GM12878 (cell line): ENCODE results near the gene SURF4. TPM values are rescaled to one million over a fixed set of nuclear protein-coding genes. Genes with fewer than 3 reads are reported as not detected.

Source experiments
- ATAC-seq: fragments of 200-7000 bp; cut with Tn5 transposase; 3 replicates; pipeline ENCODE4 v1.9.1; 2020; ENCODE audit warnings: mild to moderate bottlenecking, moderate library complexity
- BruUV-seq: library from RNA; stranded (reverse); fragments of 400-500 nt; replicated peaks from 2 replicates; lab custom pipeline; 2021; lab: Mats Ljungman, UMichigan
- CTCF ChIA-PET: fragments of 300-600 bp; sonication (Branson Sonifier 250); formaldehyde crosslinking; extraction: SDS; loops from one replicate; lab custom pipeline; 2021; ENCODE audit warnings: inconsistent platforms; lab: Yijun Ruan, JAX
- POLR2A ChIA-PET: fragments of 350-600 bp; formaldehyde crosslinking; extraction: SDS; loops from one replicate; lab custom pipeline; 2021; ENCODE audit warnings: inconsistent platforms; lab: Charles Lee
- RAD21 ChIA-PET: fragments of 300-600 bp; sonication (Branson Sonifier 250); formaldehyde crosslinking; loops from one replicate; lab custom pipeline; 2023; ENCODE audit warnings: antibody characterized with exemption; ENCODE audit not compliant: unreplicated experiment; lab: Charles Lee
- SMC1A ChIA-PET: fragments of 300-600 bp; sonication (Branson Sonifier 250); formaldehyde crosslinking; loops from one replicate; lab custom pipeline; 2023; ENCODE audit not compliant: unreplicated experiment, uncharacterized antibody; lab: Charles Lee
- DNase-seq: peaks from one replicate; pipeline ENCODE4 v3.0.0-alpha.2; 2011; ENCODE audit warnings: low read depth, low spot score
- FAIRE-seq: peaks from 3 replicates; lab custom pipeline; 2011; peaks lifted over from hg19 to GRCh38; lab: Jason Lieb, UNC
- H2AFZ ChIP-seq: 2 replicates; pipeline ENCODE4 v1.6.0; 2011; ENCODE audit warnings: low read depth, low read length, control low read depth; ENCODE audit not compliant: control insufficient read depth
- H3K27ac ChIP-seq: 2 replicates; pipeline ENCODE4 v1.5.1; 2011; ENCODE audit warnings: control low read depth; ENCODE audit not compliant: control insufficient read depth, insufficient read depth
- H3K27me3 ChIP-seq, 2 experiments: replicated peaks in 1 of 2; 2 replicates each; pipeline versions ENCODE4 v1.6.0 to v1.6.1; 2011; ENCODE audit warnings: low read length in 1 of 2; ENCODE audit not compliant: control insufficient read depth in 2 of 2, insufficient read depth in 2 of 2
- H3K36me3 ChIP-seq, 2 experiments: 2 replicates each; pipeline ENCODE4 v1.5.1; 2011; ENCODE audit warnings: low read length in 1 of 2; ENCODE audit not compliant: control insufficient read depth in 2 of 2, insufficient read depth in 2 of 2
- H3K4me1 ChIP-seq: 2 replicates; pipeline ENCODE4 v1.6.1; 2011; ENCODE audit warnings: mild to moderate bottlenecking, low read length, moderate library complexity, mixed read lengths; ENCODE audit not compliant: control insufficient read depth, insufficient read depth
- H3K4me2 ChIP-seq: 2 replicates; pipeline ENCODE4 v1.6.0; 2011; ENCODE audit warnings: control low read depth; ENCODE audit not compliant: control insufficient read depth, insufficient read depth
- H3K4me3 ChIP-seq: fragments of 200-600 bp; sonication (generic); 2 replicates; pipeline ENCODE4 v1.5.1; 2016
- H3K79me2 ChIP-seq: 2 replicates; pipeline ENCODE4 v1.6.0; 2011; ENCODE audit warnings: low read length; ENCODE audit not compliant: control insufficient read depth, insufficient read depth
- H3K9ac ChIP-seq: 2 replicates; pipeline ENCODE4 v1.8.0; 2011; ENCODE audit warnings: low read length, control low read depth, mixed read lengths; ENCODE audit not compliant: control insufficient read depth, insufficient read depth
- H3K9me3 ChIP-seq: replicated peaks from 3 replicates; pipeline ENCODE4 v1.5.1; 2011; ENCODE audit warnings: mild to moderate bottlenecking, low read length; ENCODE audit not compliant: control insufficient read depth, insufficient read depth
- H4K20me1 ChIP-seq: 2 replicates; pipeline ENCODE4 v1.6.0; 2011; ENCODE audit not compliant: control insufficient read depth, insufficient read depth
- CHD4 ChIP-seq: fragments of 200-600 bp; sonication (generic); IDR thresholded peaks from 2 replicates; pipeline ENCODE4 v1.6.1; 2016; ENCODE audit warnings: mild to moderate bottlenecking
- CREM ChIP-seq: IDR thresholded peaks from 2 replicates; pipeline ENCODE4 v1.6.1; 2014; ENCODE audit warnings: antibody characterized with exemption, low read depth
- ELK1 ChIP-seq: IDR thresholded peaks from 2 replicates; pipeline ENCODE4 v1.6.1; 2012; ENCODE audit warnings: low read depth, low read length, improper control_type of control experiment
- ETV6 ChIP-seq, 2 experiments: fragments of 450-650 bp in 1 of 2; IDR thresholded peaks in 1 of 2; conservative IDR thresholded peaks in 1 of 2; 2 replicates each; pipeline ENCODE4 v1.6.1; 2014; ENCODE audit warnings: antibody characterized with exemption in 1 of 2, borderline replicate concordance in 1 of 2, low read depth in 1 of 2, mild to moderate bottlenecking in 1 of 2, moderate library complexity in 1 of 2
- FOXK2 ChIP-seq: fragments of 450-650 bp; IDR thresholded peaks from 2 replicates; pipeline ENCODE4 v1.6.1; 2017; ENCODE audit warnings: mild to moderate bottlenecking, moderate library complexity
- HDAC6 ChIP-seq: fragments of 200-600 bp; sonication (generic); IDR thresholded peaks from one replicate; pipeline ENCODE4 v1.8.0; 2017; ENCODE audit warnings: antibody characterized with exemption; ENCODE audit not compliant: unreplicated experiment
- NR2C2 ChIP-seq: IDR thresholded peaks from 2 replicates; pipeline ENCODE4 v1.6.1; 2011; ENCODE audit warnings: borderline replicate concordance, low read depth; ENCODE audit not compliant: control insufficient read depth, insufficient read length
- SIX5 ChIP-seq: IDR thresholded peaks from 2 replicates; pipeline ENCODE4 v1.6.1; 2011; ENCODE audit warnings: mild to moderate bottlenecking, low read depth, low read length, moderate library complexity; ENCODE audit not compliant: severe bottlenecking
- SREBF2 ChIP-seq: IDR thresholded peaks from 2 replicates; pipeline ENCODE4 v1.6.1; 2012; ENCODE audit warnings: mild to moderate bottlenecking, low read length
- YY1 ChIP-seq: IDR thresholded peaks from 2 replicates; pipeline ENCODE4 v1.6.1; 2011; ENCODE audit warnings: low read depth, mild to moderate bottlenecking, low read length
- ZBED1 ChIP-seq: IDR thresholded peaks from 2 replicates; pipeline ENCODE4 v1.6.1; 2016; ENCODE audit warnings: borderline replicate concordance
- WGBS: methylation state at CpG from one replicate; pipeline ENCODE4 v1.1.6; 2016; ENCODE audit warnings: low lambda C conversion rate; ENCODE audit not compliant: insufficient replicate concordance, insufficient coverage; ENCODE audit errors: missing lambda C conversion rate; 5-methylcytosine and 5-hydroxymethylcytosine counted together
- in situ Hi-C: fragments of 300-500 bp; cut with MboI; formaldehyde crosslinking; loops from 9 replicates; pipeline ENCODE4 v1.14.3; 2018; ENCODE audit warnings: mixed read lengths
- intact Hi-C: fragments of 100-400 bp; cut with micrococcal nuclease; formaldehyde crosslinking; loops from one replicate; pipeline ENCODE4 v1.14.2; 2022; ENCODE audit not compliant: unreplicated experiment
- polyA plus RNA-seq, 11 experiments: library from polyadenylated mRNA; depleted of rRNA in 4 of 11; unstranded in 6 of 11; stranded (reverse) in 5 of 11; fragments of >200 nt; fragmentation: Nextera tagmentation in 4 of 11; fragmentation: Illumina TruSeq in 1 of 11; extraction: Ambion mirVana in 4 of 11; extraction: Trizol in 1 of 11; gene quantifications; 1 replicate in 1 of 11; 2 replicates in 10 of 11; pipeline versions ENCODE4 v1.2.1 to v1.2.3, GENCODE V29; 2011 to 2016; ENCODE audit warnings: inconsistent platforms in 2 of 11, missing spikeins in 2 of 11, low read depth in 1 of 11
- total RNA-seq, 4 experiments: library from RNA; depleted of rRNA in 3 of 4; stranded (reverse); fragments of >200 nt in 3 of 4; fragmentation: Illumina TruSeq in 1 of 4; extraction: Trizol in 1 of 4; gene quantifications; 2 replicates each; pipeline versions ENCODE4 v1.2.1 to v1.2.3, GENCODE V29; 2013 to 2021

Gene SURF4
- total and polyA plus RNA-seq, 10 of the 15 experiments (the other 5 are each of a cell fraction or from before 2014, with no cell fraction given), result 6.4 to 134 (median 78.7) TPM

GRCh38 chr9:133386338-133386737, 10.5 kb upstream of the SURF4 start (continued):
- TF ChIP-seq ELK1 (no peak), HDAC6 (no peak), SREBF2 (no peak), FOXK2 (no peak), ETV6 (conservative IDR thresholded peaks at IDR 0.05 in 1 of 2, IDR thresholded peaks at IDR 0.05 in 1 of 2; ENCODE audit: borderline replicate concordance in 1 of 2, low read depth in 1 of 2) (no peak), SIX5 (no peak), YY1 (no peak), NR2C2 (no peak)

- RAD21 ChIA-PET, result no interaction called here
- Histone ChIP-seq H3K79me2 (no peaks in the 10 kb centered on the region), H3K27ac (no peak overlapping the region), H3K4me3 (no peak overlapping the region), H3K4me1 (no peaks in the 10 kb centered on the region), H3K36me3 (no peaks in the 10 kb centered on the region), H3K4me2 (no peak overlapping the region), H3K9ac (no peak overlapping the region), H3K9me3 (no peaks in the 10 kb centered on the region), H4K20me1 (no peaks in the 10 kb centered on the region), H2AFZ (no peak overlapping the region), H3K27me3 (no peaks in the 10 kb centered on the region)
- 34% methylated on average over 14 of the region's 14 CpGs for WGBS
- in situ Hi-C loops (no loop called here), intact Hi-C loops (no loop called here)
- BruUV-seq, result no TSS peak
- SMC1A ChIA-PET, result no interaction called here
- CTCF ChIA-PET, result no interaction called here
- DNase-seq (no peak), FAIRE-seq (no peak), ATAC-seq (no peak)
- TF ChIP-seq SREBF2 (no peak), ZBED1 (no peak), CREM (no peak), CHD4 (no peak)
- POLR2A ChIA-PET, result no interaction called here
These were observed 9.6 kb upstream of the SURF4 start for GRCh38 chr9:133385452-133385851.
